HL-60 (cell line): Measurements from ENCODE around the gene GLI3.

Source experiments
- DNase-seq, 2 experiments: peaks; one replicate each; pipeline ENCODE4 v3.0.0-alpha.2; 2010 to 2020; ENCODE audit warnings: low read depth in 1 of 2, low spot score in 1 of 2
- H3K27ac ChIP-seq: fragments of 250-450 bp; sonication (Bioruptor Pico); replicated peaks from 2 replicates; pipeline ENCODE4 v1.5.1; 2020; ENCODE audit warnings: mild to moderate bottlenecking, moderate library complexity
- H3K27me3 ChIP-seq: fragments of 250-450 bp; sonication (Bioruptor Pico); 2 replicates; pipeline ENCODE4 v1.5.1; 2021; ENCODE audit warnings: mild to moderate bottlenecking, moderate library complexity; ENCODE audit not compliant: insufficient read depth, poor library complexity, severe bottlenecking
- H3K4me3 ChIP-seq: replicated peaks from 2 replicates; pipeline ENCODE4 v1.5.1; 2011; ENCODE audit warnings: mild to moderate bottlenecking, control low read depth, low read length; ENCODE audit not compliant: insufficient read depth
- CTCF ChIP-seq: IDR thresholded peaks from one replicate; pipeline ENCODE4 v1.5.1; 2011; ENCODE audit warnings: low read length, control low read depth, inconsistent platforms; ENCODE audit not compliant: insufficient read depth
- GABPA ChIP-seq: IDR thresholded peaks from 2 replicates; pipeline ENCODE4 v1.6.1; 2012; ENCODE audit warnings: low read depth
- POLR2AphosphoS5 ChIP-seq: IDR thresholded peaks from 2 replicates; pipeline ENCODE4 v1.6.1; 2012; ENCODE audit warnings: low read depth
- REST ChIP-seq: IDR thresholded peaks from 2 replicates; pipeline ENCODE4 v1.6.1; 2012; ENCODE audit warnings: low read depth; ENCODE audit not compliant: insufficient replicate concordance
- SPI1 ChIP-seq: IDR thresholded peaks from 2 replicates; pipeline ENCODE4 v1.6.1; 2012; ENCODE audit warnings: low read depth, mild to moderate bottlenecking, borderline replicate concordance

The GLI3 gene

GRCh38 chr7:41918597-41918996, 318.4 kb downstream of the GLI3 start:
- no peak overlapping the region for H3K27ac ChIP-seq
- H3K4me3 ChIP-seq = no peak overlapping the region
- H3K27me3 ChIP-seq = no peaks in the 10 kb centered on the region
- TF ChIP-seq POLR2AphosphoS5 (no peak), CTCF (no peak), SPI1 (no peak), GABPA (no peak), REST (no peak)
- no peak for DNase-seq

GRCh38 chr7:41916450-41916927, 320.5 kb downstream of the GLI3 start:
- no peak overlapping the region for H3K27ac ChIP-seq
- DNase-seq = no peak
- H3K4me3 ChIP-seq = no peak overlapping the region
- no peaks in the 10 kb centered on the region for H3K27me3 ChIP-seq
- TF ChIP-seq SPI1 (no peak), REST (no peak), POLR2AphosphoS5 (no peak)

- H3K27ac ChIP-seq = no peak overlapping the region
- TF ChIP-seq GABPA (no peak), REST (no peak), POLR2AphosphoS5 (no peak)
- no peak for DNase-seq
- no peak overlapping the region for H3K4me3 ChIP-seq
- no peaks in the 10 kb centered on the region for H3K27me3 ChIP-seq
Observed at GRCh38 chr7:41915871-41916270, 321.1 kb downstream of the GLI3 start.

- Histone ChIP-seq H3K4me3 (no peak overlapping the region), H3K27me3 (no peaks in the 10 kb centered on the region), H3K27ac (no peak overlapping the region)
- TF ChIP-seq SPI1 (no peak), REST (no peak), POLR2AphosphoS5 (no peak), GABPA (no peak), CTCF (no peak)
- DNase-seq = no peak
Observed at GRCh38 chr7:41912851-41913567, 324.0 kb downstream of the GLI3 start.
